HEK293 (cell line): Measurements from ENCODE around the gene TMEM259.

ENCODE experiments used
- CTCF ChIA-PET: fragments of 350-600 bp; formaldehyde crosslinking; extraction: SDS; loops from one replicate; lab custom pipeline; 2021; ENCODE audit warnings: antibody characterized with exemption; lab: Yijun Ruan, JAX
- POLR2A ChIA-PET: fragments of 300-600 bp; formaldehyde crosslinking; extraction: SDS; loops from one replicate; lab custom pipeline; 2020; ENCODE audit warnings: antibody characterized with exemption, inconsistent platforms; lab: Yijun Ruan, JAX
- H3K27ac ChIP-seq: fragments of 200-500 bp; sonication (Bioruptor generic); 2 replicates; pipeline ENCODE4 v1.5.1; 2014; ENCODE audit warnings: low read depth, low read length, control low read depth, inconsistent platforms; ENCODE audit errors: extremely low read depth
- H3K36me3 ChIP-seq, 2 experiments: fragments of 200-500 bp in 1 of 2; sonication (Bioruptor generic) in 1 of 2; 1 replicate in 1 of 2; 2 replicates in 1 of 2; pipeline ENCODE4 v1.5.1; 2014 to 2017; ENCODE audit warnings: inconsistent platforms in 2 of 2, low read length in 2 of 2; ENCODE audit not compliant: control insufficient read depth in 2 of 2, insufficient read depth in 1 of 2
- H3K4me1 ChIP-seq: fragments of 200-500 bp; sonication (Bioruptor generic); 2 replicates; pipeline ENCODE4 v1.5.1; 2014; ENCODE audit warnings: mild to moderate bottlenecking, low read length, inconsistent platforms; ENCODE audit not compliant: control insufficient read depth, insufficient read depth
- H3K4me3 ChIP-seq: 2 replicates; pipeline ENCODE4 v1.5.1; 2011; ENCODE audit warnings: low read depth, mild to moderate bottlenecking, control low read depth, low read length, moderate library complexity
- H3K9me3 ChIP-seq: fragments of 200-500 bp; sonication (Bioruptor generic); 2 replicates; pipeline ENCODE4 v1.5.1; 2014; ENCODE audit warnings: low read depth, low read length, inconsistent platforms; ENCODE audit not compliant: control insufficient read depth, insufficient read depth
- EGR2 ChIP-seq: fragments of 450-650 bp; formaldehyde crosslinking; IDR thresholded peaks from 2 replicates; pipeline ENCODE4 v1.5.1; 2016; ENCODE audit warnings: low read depth, missing biosample characterization, missing genetic modification characterization
- GLIS1 ChIP-seq: fragments of 450-650 bp; formaldehyde crosslinking; IDR thresholded peaks from 2 replicates; pipeline ENCODE4 v1.5.1; 2016; ENCODE audit warnings: missing biosample characterization, missing genetic modification characterization
- SCRT1 ChIP-seq: fragments of 450-650 bp; formaldehyde crosslinking; IDR thresholded peaks from 2 replicates; pipeline ENCODE4 v1.5.1; 2016; ENCODE audit warnings: missing biosample characterization, missing genetic modification characterization, borderline replicate concordance
- ZFHX2 ChIP-seq: fragments of 450-650 bp; formaldehyde crosslinking; conservative IDR thresholded peaks from 2 replicates; pipeline ENCODE4 v1.5.1; 2016; ENCODE audit warnings: missing biosample characterization, missing genetic modification characterization
- ZNF138 ChIP-seq: fragments of 450-650 bp; formaldehyde crosslinking; IDR thresholded peaks from 2 replicates; pipeline ENCODE4 v1.5.1; 2016; ENCODE audit warnings: missing biosample characterization, missing genetic modification characterization, borderline replicate concordance
- ZNF211 ChIP-seq: fragments of 450-650 bp; formaldehyde crosslinking; IDR thresholded peaks from 2 replicates; pipeline ENCODE4 v1.5.1; 2016; ENCODE audit warnings: low read depth, missing biosample characterization, missing genetic modification characterization
- ZNF366 ChIP-seq: fragments of 450-650 bp; formaldehyde crosslinking; conservative IDR thresholded peaks from 2 replicates; pipeline ENCODE4 v1.5.1; 2016; ENCODE audit warnings: missing biosample characterization, missing genetic modification characterization
- ZNF521 ChIP-seq: fragments of 450-650 bp; formaldehyde crosslinking; IDR thresholded peaks from 2 replicates; pipeline ENCODE4 v1.5.1; 2017; ENCODE audit warnings: missing biosample characterization, mild to moderate bottlenecking, missing genetic modification characterization
- ZNF571 ChIP-seq: fragments of 450-650 bp; formaldehyde crosslinking; IDR thresholded peaks from 2 replicates; pipeline ENCODE4 v1.5.0; 2017; ENCODE audit warnings: missing biosample characterization, missing genetic modification characterization
- ZNF76 ChIP-seq: fragments of 450-650 bp; formaldehyde crosslinking; IDR thresholded peaks from 2 replicates; pipeline ENCODE4; 2016; ENCODE audit warnings: low read depth, missing biosample characterization, missing genetic modification characterization, borderline replicate concordance
- TF ChIP-seq, protein P1 (sequence below): fragments of 450-650 bp; formaldehyde crosslinking; IDR thresholded peaks from 2 replicates; pipeline ENCODE4 v1.5.1; 2016; ENCODE audit warnings: missing biosample characterization, missing genetic modification characterization
- TF ChIP-seq, protein P2 (sequence below): fragments of 450-650 bp; formaldehyde crosslinking; IDR thresholded peaks from 2 replicates; pipeline ENCODE4 v1.5.1; 2016; ENCODE audit warnings: missing biosample characterization, missing genetic modification characterization

The TMEM259 gene

DNA sequence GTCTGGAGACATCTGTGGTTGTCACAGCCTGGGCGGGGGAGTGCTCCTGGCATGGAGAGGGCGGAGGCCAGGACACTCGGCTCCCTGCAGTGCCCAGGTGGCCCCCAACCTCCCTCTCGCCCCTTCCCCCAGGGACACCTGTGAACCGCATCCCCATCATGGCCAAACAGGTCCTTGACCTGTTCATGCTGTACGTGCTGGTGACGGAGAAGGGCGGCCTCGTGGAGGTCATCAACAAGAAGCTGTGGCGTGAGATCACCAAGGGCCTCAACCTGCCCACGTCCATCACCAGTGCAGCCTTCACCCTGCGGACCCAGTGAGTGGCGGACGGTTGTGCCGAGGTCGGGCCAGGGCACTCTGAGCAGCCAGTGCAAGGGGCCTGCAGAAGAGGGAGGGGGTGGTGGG, 56.8 kb downstream of the TMEM259 start:
- CTCF ChIA-PET = interaction anchor here (0.5 kb wide), 1 partner anchor 33 kb away, joined by 4 read pairs; no protein-coding TSS in a partner anchor
- peaks cover 6 to 62% of the 10 kb centered on the region in 2 experiments for H3K36me3 ChIP-seq

DNA sequence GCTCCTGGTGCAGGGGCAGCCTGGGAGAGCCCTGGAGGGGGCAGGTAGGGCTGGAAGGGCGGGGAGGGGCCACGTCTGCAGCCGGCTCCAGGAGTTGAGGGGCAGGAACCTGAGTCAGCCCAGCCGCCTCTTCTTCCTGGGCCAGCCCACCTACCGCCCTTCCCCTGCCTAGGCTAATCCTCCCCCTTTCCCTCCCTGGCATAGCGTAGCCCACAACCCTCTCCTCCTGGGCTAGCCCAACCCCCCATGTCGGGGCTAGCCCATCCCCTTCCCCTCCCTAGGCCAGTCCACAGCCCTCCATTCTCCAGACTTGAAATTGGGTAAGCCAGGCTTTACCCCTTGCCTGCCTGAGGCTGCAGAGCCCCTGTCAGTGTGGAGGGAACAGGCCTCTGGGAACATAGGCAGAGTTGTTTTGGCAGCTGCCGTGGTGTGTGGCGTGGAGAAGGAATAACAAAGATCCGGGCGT, 57.4 kb downstream of the TMEM259 start:
- Histone ChIP-seq H3K36me3 (peaks cover 0 to 56% of the 10 kb centered on the region in 2 experiments; a peak in 2 of 3 replicates), H3K4me3 (no peak overlapping the region), H3K4me1 (no peaks in the 10 kb centered on the region), H3K27ac (peak overlapping the region; percentile 17; the same call in 1 of the 2 replicates), H3K9me3 (no peaks in the 10 kb centered on the region)
- ChIA-PET CTCF (no interaction called here), POLR2A (interaction anchor here (0.5 kb wide), 1 partner anchor 189 kb away, joined by 3 read pairs; no protein-coding TSS in a partner anchor)
- TF ChIP-seq ZNF76 (tag by site-specific recombination) (no peak), ZFHX2 (peak; percentile 49; the same call in 1 of the 2 replicates), GLIS1 (0 out of 2 replicates have a peak, but pooled peaks have one; percentile 12), EGR2 (tag by site-specific recombination) (peak; percentile 63)
- TF ChIP-seq, protein P1, sequence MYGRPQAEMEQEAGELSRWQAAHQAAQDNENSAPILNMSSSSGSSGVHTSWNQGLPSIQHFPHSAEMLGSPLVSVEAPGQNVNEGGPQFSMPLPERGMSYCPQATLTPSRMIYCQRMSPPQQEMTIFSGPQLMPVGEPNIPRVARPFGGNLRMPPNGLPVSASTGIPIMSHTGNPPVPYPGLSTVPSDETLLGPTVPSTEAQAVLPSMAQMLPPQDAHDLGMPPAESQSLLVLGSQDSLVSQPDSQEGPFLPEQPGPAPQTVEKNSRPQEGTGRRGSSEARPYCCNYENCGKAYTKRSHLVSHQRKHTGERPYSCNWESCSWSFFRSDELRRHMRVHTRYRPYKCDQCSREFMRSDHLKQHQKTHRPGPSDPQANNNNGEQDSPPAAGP (tag by site-specific recombination) = peak; percentile 55; the same call in 1 of the 2 replicates
- TF ChIP-seq, protein P2, sequence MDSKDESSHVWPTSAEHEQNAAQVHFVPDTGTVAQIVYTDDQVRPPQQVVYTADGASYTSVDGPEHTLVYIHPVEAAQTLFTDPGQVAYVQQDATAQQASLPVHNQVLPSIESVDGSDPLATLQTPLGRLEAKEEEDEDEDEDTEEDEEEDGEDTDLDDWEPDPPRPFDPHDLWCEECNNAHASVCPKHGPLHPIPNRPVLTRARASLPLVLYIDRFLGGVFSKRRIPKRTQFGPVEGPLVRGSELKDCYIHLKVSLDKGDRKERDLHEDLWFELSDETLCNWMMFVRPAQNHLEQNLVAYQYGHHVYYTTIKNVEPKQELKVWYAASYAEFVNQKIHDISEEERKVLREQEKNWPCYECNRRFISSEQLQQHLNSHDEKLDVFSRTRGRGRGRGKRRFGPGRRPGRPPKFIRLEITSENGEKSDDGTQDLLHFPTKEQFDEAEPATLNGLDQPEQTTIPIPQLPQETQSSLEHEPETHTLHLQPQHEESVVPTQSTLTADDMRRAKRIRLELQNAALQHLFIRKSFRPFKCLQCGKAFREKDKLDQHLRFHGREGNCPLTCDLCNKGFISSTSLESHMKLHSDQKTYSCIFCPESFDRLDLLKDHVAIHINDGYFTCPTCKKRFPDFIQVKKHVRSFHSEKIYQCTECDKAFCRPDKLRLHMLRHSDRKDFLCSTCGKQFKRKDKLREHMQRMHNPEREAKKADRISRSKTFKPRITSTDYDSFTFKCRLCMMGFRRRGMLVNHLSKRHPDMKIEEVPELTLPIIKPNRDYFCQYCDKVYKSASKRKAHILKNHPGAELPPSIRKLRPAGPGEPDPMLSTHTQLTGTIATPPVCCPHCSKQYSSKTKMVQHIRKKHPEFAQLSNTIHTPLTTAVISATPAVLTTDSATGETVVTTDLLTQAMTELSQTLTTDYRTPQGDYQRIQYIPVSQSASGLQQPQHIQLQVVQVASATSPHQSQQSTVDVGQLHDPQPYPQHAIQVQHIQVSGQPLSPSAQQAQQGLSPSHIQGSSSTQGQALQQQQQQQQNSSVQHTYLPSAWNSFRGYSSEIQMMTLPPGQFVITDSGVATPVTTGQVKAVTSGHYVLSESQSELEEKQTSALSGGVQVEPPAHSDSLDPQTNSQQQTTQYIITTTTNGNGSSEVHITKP (tag by site-specific recombination) = peak; percentile 55

More for the DNA sequence above, 56.8 kb downstream of the TMEM259 start:
- Histone ChIP-seq H3K9me3 (no peaks in the 10 kb centered on the region), H3K4me1 (no peaks in the 10 kb centered on the region), H3K27ac (no peak overlapping the region)
- POLR2A ChIA-PET = no interaction called here
- TF ChIP-seq ZNF211 (tag by site-specific recombination) (no peak), SCRT1 (tag by site-specific recombination) (peak; percentile 83), ZNF521 (tag by site-specific recombination) (no peak)
- TF ChIP-seq, all 188 proteins: peak for 1
- H3K4me3 ChIP-seq = no peak overlapping the region

DNA sequence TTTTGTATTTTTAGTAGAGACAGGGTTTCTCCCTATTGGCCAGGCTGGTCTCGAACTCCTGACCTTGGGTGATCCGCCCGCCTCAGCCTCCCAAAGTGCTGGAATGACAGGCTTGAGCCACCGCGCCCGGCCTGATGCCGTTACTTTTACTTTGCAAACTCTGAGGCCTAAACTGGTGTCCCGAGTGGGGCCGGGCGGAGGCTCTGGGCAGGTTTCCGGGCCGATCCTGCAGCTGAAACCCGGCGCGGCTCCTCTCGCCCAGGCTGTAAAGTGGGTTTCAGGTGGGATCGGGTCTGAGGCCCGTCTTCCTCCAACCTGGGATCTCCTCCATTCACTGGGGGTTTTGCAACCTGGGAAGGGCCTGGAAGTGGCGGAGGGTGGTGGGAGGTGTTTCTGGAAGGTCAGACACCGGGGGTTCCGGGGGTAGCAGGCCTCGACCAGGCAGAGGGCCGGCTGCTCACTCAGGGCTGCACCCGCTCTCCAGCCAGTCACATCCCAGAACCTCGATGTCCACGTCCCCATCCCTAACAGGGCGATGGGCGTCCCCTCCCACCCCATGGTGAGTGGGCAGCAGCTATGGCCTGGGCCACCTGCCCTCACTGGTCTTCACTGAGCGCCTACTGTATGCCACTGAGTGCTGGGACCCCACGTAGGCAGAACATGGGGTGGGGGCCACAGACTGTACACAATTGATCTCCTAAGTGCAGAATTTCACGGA, 58.1 kb downstream of the TMEM259 start:
- H3K36me3 ChIP-seq = peaks cover 0 to 52% of the 10 kb centered on the region in 2 experiments; a peak in 2 of 3 replicates
- H3K4me3 ChIP-seq = no peak overlapping the region
- no peaks in the 10 kb centered on the region for H3K4me1 ChIP-seq
- POLR2A ChIA-PET = interaction anchor here (0.5 kb wide), 1 partner anchor 188 kb away, joined by 3 read pairs; no protein-coding TSS in a partner anchor
- H3K9me3 ChIP-seq = no peaks in the 10 kb centered on the region
- CTCF ChIA-PET = interaction anchor here (0.7 to 2.1 kb wide), 4 partner anchors 8 to 40 kb away, joined by 3 to 19 read pairs (median 6); no protein-coding TSS in a partner anchor
- no peak overlapping the region for H3K27ac ChIP-seq
- TF ChIP-seq ZNF366 (tag by site-specific recombination) = no peak
- TF ChIP-seq ZNF571 (tag by site-specific recombination) = no peak
- TF ChIP-seq ZNF138 (tag by site-specific recombination) = no peak
